KBM-7 (cell line): Measurements from ENCODE around the gene CRHR2.
"Not testable (repeated sequence)": the region's sequence is repeated elsewhere in the genome, so short reads cannot be mapped to it uniquely, and the experiment has no call there.

ENCODE experiments used
- DNase-seq: peaks from one replicate; pipeline ENCODE4 v3.0.0-alpha.2; 2015
- in situ Hi-C: fragments of 300-500 bp; cut with MboI; formaldehyde crosslinking; loops from 2 replicates; pipeline ENCODE4 v1.14.3; 2020; ENCODE audit warnings: low sequenced_read_pairs, low pct_unique_long_range_greater_than_20kb, mixed read lengths

The CRHR2 gene

GRCh38 chr7:30682212-30683083, at the start of gene CRHR2:
Gene CRHR2, minus strand, starts transcription at chr7:30682456. Its CDS starts 176 bp downstream, at chr7:30682280.
- in situ Hi-C loops, result no loop called here
- DNase-seq, result peak; percentile 39

- in situ Hi-C loops, result no loop called here
- DNase-seq, result no peak
Observed at GRCh38 chr7:30731581-30731980, 49.3 kb upstream of the CRHR2 start.

- in situ Hi-C loops, result no loop called here
Observed at GRCh38 chr7:30730996-30731395, 48.7 kb upstream of the CRHR2 start.

GRCh38 chr7:30730097-30730496, 47.8 kb upstream of the CRHR2 start:
- no peak for DNase-seq
- in situ Hi-C loops, result no loop called here

More at GRCh38 chr7:30730996-30731395, 48.7 kb upstream of the CRHR2 start:
- DNase-seq, result no peak

GRCh38 chr7:30729642-30730041, 47.4 kb upstream of the CRHR2 start:
- in situ Hi-C loops, result no loop called here

GRCh38 chr7:30728591-30729100, 46.4 kb upstream of the CRHR2 start:
- DNase-seq, result no peak
- in situ Hi-C loops, result no loop called here

More at GRCh38 chr7:30729642-30730041, 47.4 kb upstream of the CRHR2 start:
- no peak for DNase-seq

- in situ Hi-C loops, result no loop called here
- peak; percentile 48 for DNase-seq
Observed at GRCh38 chr7:30727061-30727945, 45.0 kb upstream of the CRHR2 start.

GRCh38 chr7:30726296-30727006, 44.2 kb upstream of the CRHR2 start:
- no peak for DNase-seq
- in situ Hi-C loops, result no loop called here

- DNase-seq, result no peak
- in situ Hi-C loops, result no loop called here
Observed at GRCh38 chr7:30723776-30724175, 41.5 kb upstream of the CRHR2 start.

- DNase-seq, result no peak
- in situ Hi-C loops, result no loop called here
Observed at GRCh38 chr7:30722671-30723070, 40.4 kb upstream of the CRHR2 start.

- no peak for DNase-seq
- in situ Hi-C loops, result no loop called here
Observed at GRCh38 chr7:30722187-30722586, 39.9 kb upstream of the CRHR2 start.

- no peak for DNase-seq
- in situ Hi-C loops, result no loop called here
Observed at GRCh38 chr7:30721211-30721610, 39.0 kb upstream of the CRHR2 start.

- in situ Hi-C loops, result not testable (repeated sequence)
Observed at GRCh38 chr7:30719434-30719833, 37.2 kb upstream of the CRHR2 start.

GRCh38 chr7:30717181-30717580, 34.9 kb upstream of the CRHR2 start:
- in situ Hi-C loops, result no loop called here
- no peak for DNase-seq

More at GRCh38 chr7:30719434-30719833, 37.2 kb upstream of the CRHR2 start:
- not testable (repeated sequence) for DNase-seq

- in situ Hi-C loops, result no loop called here
- no peak for DNase-seq
Observed at GRCh38 chr7:30714129-30714528, 31.9 kb upstream of the CRHR2 start.

GRCh38 chr7:30713392-30713791, 31.1 kb upstream of the CRHR2 start:
- no peak for DNase-seq
- in situ Hi-C loops, result no loop called here

GRCh38 chr7:30710669-30711068, 28.4 kb upstream of the CRHR2 start:
- in situ Hi-C loops, result no loop called here
- no peak for DNase-seq

GRCh38 chr7:30709549-30709948, 27.3 kb upstream of the CRHR2 start:
- in situ Hi-C loops, result no loop called here
- no peak for DNase-seq

- in situ Hi-C loops, result no loop called here
- no peak for DNase-seq
Observed at GRCh38 chr7:30708983-30709382, 26.7 kb upstream of the CRHR2 start.
